ENCODE data around the gene HTR1A.

The HTR1A gene

GRCh38 chr5:63935103-63935502 lies 27.1 kb downstream of the HTR1A start:
- no peak overlapping the region for H3K4me3 Mint-ChIP-seq
- no peaks in the 10 kb centered on the region for H3K27me3 Mint-ChIP-seq
- H3K4me1 Mint-ChIP-seq, result no peaks in the 10 kb centered on the region
- H3K27ac Mint-ChIP-seq, result no peak overlapping the region
- peaks cover 3 to 4% of the 10 kb centered on the region in 2 donors for H3K9me3 Mint-ChIP-seq
- ATAC-seq (replicated peaks) (no peak), DNase-seq (no peak)
- H3K36me3 Mint-ChIP-seq, result no peaks in the 10 kb centered on the region

GRCh38 chr5:63931836-63932235 lies 30.4 kb downstream of the HTR1A start:
- DNase-seq, result no peak
- no peaks in the 10 kb centered on the region for H3K4me1 Mint-ChIP-seq
- H3K4me3 Mint-ChIP-seq, result no peak overlapping the region
- H3K36me3 Mint-ChIP-seq, result no peaks in the 10 kb centered on the region
- H3K9me3 Mint-ChIP-seq, result no peaks in the 10 kb centered on the region
- no peak overlapping the region for H3K27ac Mint-ChIP-seq
- no peak for ATAC-seq (replicated peaks)
- no peaks in the 10 kb centered on the region for H3K27me3 Mint-ChIP-seq

GRCh38 chr5:63928451-63928850 lies 33.8 kb downstream of the HTR1A start:
- H3K36me3 Mint-ChIP-seq, result no peaks in the 10 kb centered on the region
- no peaks in the 10 kb centered on the region for H3K9me3 Mint-ChIP-seq
- no peaks in the 10 kb centered on the region for H3K27me3 Mint-ChIP-seq
- DNase-seq (no peak), ATAC-seq (replicated peaks) (no peak)
- no peak overlapping the region for H3K27ac Mint-ChIP-seq
- H3K4me3 Mint-ChIP-seq, result no peak overlapping the region
- H3K4me1 Mint-ChIP-seq, result no peaks in the 10 kb centered on the region

- Mint-ChIP-seq H3K27me3 (no peaks in the 10 kb centered on the region), H3K9me3 (peaks cover 2 to 11% of the 10 kb centered on the region in 2 donors), H3K4me3 (no peak overlapping the region), H3K27ac (no peak overlapping the region), H3K36me3 (no peaks in the 10 kb centered on the region), H3K4me1 (no peaks in the 10 kb centered on the region)
- no peak for DNase-seq
- no peak for ATAC-seq (replicated peaks)
Observed at GRCh38 chr5:63923914-63924313, 38.3 kb downstream of the HTR1A start.

- Mint-ChIP-seq H3K27ac (no peak overlapping the region), H3K36me3 (no peaks in the 10 kb centered on the region), H3K27me3 (no peaks in the 10 kb centered on the region), H3K4me1 (no peaks in the 10 kb centered on the region), H3K4me3 (no peak overlapping the region), H3K9me3 (peaks cover 3 to 11% of the 10 kb centered on the region in 2 donors)
- ATAC-seq (replicated peaks) (no peak), DNase-seq (no peak)
Observed at GRCh38 chr5:63919763-63920478, 42.3 kb downstream of the HTR1A start.

GRCh38 chr5:63916786-63917185 lies 45.5 kb downstream of the HTR1A start:
- DNase-seq (no peak), ATAC-seq (replicated peaks) (no peak)
- H3K4me1 Mint-ChIP-seq, result no peaks in the 10 kb centered on the region
- H3K9me3 Mint-ChIP-seq, result peaks cover 3 to 11% of the 10 kb centered on the region in 2 donors
- no peak overlapping the region for H3K4me3 Mint-ChIP-seq
- no peaks in the 10 kb centered on the region for H3K27me3 Mint-ChIP-seq
- no peaks in the 10 kb centered on the region for H3K36me3 Mint-ChIP-seq
- no peak overlapping the region for H3K27ac Mint-ChIP-seq

- H3K4me1 Mint-ChIP-seq, result no peaks in the 10 kb centered on the region
- no peak overlapping the region for H3K27ac Mint-ChIP-seq
- no peak overlapping the region for H3K4me3 Mint-ChIP-seq
- no peaks in the 10 kb centered on the region for H3K27me3 Mint-ChIP-seq
- no peak for ATAC-seq (replicated peaks)
- H3K36me3 Mint-ChIP-seq, result no peaks in the 10 kb centered on the region
- no peak for DNase-seq
- no peaks in the 10 kb centered on the region for H3K9me3 Mint-ChIP-seq
Observed at GRCh38 chr5:63911871-63912270, 50.4 kb downstream of the HTR1A start.
